GM18873 (cell line): ENCODE measurements around the gene FOXC2.

ENCODE experiments used
- ATAC-seq: cut with Tn5 transposase; IDR thresholded peaks from one replicate; pipeline ENCODE4 v1.9.1; 2021; ENCODE audit warnings: mild to moderate bottlenecking, moderate library complexity, moderate number of reproducible peaks; ENCODE audit not compliant: unreplicated experiment, low FRiP score

Gene FOXC2

GRCh38 chr16:86566601-86566965 lies at the start of gene FOXC2:
FOXC2 (plus strand) TSS chr16:86566829; CDS start chr16:86567336, 507 bp downstream.
- ATAC-seq = no peak

DNA sequence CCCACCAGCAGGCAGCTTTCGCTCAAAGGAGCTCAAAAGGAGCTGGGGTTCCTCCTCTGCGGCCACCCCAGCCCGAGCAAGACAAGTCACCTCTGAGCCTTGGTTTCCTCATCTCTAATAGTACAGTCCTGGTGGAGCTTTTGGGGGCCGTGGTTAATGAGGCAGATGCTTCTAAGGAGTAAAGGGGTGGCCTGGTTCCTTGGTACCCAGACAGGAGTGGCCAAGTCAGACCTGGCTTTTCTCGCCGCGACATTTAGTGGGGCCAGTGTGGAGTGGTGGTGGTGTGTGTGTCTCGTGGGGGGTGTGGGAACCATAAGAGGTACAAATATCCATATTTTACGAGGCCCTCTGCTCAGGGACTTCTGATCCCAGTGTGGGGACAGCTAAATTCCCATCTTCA lies 49.6 kb upstream of the FOXC2 start:
- no peak for ATAC-seq

- no peak for ATAC-seq
These were observed 48.9 kb upstream of the FOXC2 start for GRCh38 chr16:86517652-86518258.

DNA sequence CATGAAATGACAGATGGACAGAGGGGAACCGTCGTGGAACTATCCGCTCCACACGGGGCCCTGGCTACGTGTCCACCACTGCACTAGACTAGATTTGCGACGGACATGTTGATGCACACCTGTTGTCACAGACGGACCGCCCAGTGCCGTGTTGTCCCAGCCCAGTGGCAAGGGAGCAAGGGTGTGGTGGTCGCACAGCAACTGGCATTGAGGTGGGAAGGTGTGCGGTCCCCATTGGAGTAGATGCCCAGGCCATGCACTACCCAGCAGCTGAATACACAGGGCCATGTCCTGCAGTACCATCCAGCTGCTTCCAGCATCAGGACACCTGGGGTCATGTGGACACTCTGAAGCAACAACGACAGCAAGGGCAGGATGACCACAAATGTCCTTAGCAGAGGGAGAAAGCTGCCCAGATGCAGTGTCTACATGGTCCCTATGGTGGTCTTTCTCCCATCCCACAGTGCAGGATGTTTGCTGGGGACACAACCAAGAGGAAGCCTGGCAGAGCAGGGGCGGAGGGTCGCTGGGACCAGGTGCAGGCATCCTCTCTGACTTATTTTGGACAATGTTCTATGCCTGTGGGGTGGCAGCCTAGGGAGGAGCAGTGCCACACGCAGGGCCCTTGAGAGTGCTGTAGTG lies 47.5 kb upstream of the FOXC2 start:
- ATAC-seq = no peak

DNA sequence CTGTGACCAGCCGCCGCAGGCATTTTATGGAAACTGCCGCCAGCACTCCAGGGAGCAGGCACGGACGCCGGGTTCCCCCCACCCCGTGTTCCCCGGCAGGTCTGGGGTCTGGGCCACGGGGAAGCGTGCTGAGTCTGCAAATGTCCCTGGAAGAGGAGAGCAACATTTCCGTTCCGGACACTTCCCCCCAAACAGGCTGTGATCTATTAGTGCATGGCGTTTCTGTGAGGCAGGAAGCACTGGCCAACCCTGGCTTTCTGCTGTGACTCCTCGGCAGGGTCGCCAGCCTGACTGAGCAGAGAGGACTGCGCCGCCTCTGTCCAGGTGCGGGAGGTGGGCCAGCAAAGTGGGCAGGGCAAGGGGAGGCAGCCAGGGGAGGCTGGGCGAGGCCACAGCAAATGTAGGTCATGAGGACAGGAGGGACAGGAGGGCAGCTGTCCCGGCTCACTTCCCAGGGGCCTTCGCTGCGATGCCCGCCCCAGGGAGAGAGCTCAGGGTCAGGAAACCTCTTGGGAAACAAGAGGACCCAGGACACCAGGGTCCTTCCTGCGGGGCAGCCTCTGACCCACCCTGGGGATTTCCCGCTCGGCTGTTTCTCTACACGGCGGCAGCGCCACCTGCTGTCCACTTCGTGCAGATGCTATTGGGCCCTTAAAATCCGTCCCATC lies 46.8 kb upstream of the FOXC2 start:
- ATAC-seq = no peak

DNA sequence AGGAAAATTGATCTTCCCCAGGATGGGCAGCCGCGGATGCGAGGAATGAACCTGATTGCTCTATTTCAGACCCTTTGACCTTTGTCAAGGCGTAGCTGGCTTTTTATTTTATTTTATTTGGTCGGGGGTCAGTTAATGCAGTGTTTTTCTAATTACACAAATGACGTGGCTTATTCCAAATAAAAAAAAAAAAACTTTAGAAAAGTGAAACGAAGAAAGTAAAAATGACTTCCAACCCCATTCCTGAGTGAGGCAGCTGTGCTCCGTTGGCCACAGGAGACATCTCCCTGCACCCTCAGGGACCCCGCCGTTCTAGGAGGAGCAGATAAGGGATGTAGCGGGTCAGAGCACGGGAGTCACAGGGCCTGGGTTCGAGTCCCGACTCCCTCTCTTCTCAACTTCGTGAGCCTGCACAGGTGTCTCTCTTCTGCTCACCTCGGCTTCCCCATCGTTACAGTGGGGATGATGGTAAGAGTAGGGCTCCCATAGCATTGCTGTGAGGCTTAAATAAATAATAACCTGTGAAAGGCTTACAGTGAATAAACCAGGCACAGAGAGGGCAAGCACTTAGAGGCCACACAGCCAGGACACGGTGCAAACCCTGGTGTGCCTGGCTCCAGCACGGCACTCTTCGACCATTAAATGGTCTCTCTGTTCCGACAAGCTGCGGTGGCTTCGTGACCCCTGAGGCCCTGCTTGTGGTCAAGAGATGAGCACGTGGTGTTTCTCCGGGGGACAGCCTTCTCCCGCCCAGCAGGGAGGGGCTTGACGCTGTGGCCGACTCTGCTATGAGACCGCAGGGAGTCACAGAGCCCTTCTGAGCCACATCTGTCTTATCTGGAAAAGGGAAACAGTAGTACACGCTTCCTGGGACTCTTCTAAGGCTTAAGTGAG lies 46.1 kb upstream of the FOXC2 start:
- no peak for ATAC-seq

DNA sequence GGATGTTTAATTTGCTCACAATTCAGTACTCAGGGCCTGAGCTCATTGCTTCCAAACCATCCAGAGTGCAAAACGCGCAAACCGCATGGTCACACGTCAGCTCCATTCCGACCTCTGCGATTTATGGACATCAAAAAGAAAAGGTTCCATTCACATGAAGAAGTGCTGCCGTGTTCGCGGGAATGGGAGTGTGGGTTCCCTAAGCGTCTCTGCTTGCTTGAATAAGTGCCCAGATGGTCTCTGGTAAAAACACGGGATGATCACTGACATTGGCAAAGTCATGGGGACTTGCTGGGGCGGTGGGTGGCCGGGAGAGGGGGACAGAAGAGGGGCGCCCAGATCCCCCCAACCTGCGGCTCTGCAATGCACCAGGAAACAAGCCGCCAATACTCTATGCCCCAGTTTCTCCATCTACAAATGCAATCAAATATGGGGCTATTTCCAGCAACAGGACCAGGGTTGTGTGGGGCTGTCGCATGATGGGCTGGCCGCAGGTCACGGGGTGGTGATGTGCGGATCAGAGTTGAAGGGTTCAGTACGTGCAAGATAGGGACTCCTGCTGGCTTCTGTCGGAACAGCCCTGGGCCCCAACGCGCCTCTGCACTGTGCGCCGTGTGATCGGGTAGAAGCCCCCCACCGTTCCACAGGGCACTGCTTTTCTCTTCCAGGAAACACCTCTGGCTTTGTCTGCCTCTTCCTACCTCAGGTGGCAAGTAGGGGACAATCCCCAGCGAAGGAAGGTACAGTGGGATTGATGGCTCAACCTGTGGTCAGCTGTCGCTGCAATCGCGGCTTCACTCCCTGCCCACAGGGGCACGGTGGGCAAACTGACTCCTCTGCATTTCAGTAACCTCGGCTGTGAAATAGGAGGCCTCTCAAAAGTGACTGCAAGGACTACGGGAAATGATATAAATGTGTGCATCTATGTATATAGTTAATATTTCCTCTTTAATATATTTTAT lies 45.1 kb upstream of the FOXC2 start:
- ATAC-seq = no peak

GRCh38 chr16:86522634-86523033 lies 44.0 kb upstream of the FOXC2 start:
- ATAC-seq = no peak

GRCh38 chr16:86523166-86523740 lies 43.4 kb upstream of the FOXC2 start:
- ATAC-seq = no peak

DNA sequence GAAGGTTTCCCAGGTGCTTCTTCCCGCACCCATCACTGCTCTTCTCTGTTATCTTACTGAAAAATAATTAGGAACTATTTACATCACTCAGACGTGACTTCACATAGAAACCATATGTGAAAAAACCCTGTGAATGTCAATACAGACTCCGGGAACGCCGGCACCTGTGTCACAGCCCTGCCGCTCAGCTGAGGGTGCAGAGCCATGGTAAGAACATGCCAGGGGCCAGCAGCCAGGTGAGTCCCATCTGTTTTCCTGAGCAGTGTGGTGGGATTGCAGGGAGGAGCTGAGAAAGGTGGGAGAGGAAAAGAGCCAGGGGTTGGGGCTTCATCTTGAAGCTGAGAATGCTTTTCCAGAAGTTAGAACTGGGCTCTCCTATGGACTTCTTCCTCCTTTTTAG lies 42.6 kb upstream of the FOXC2 start:
- ATAC-seq = no peak

- ATAC-seq = no peak
These were observed 40.9 kb upstream of the FOXC2 start for GRCh38 chr16:86525696-86526095.

DNA sequence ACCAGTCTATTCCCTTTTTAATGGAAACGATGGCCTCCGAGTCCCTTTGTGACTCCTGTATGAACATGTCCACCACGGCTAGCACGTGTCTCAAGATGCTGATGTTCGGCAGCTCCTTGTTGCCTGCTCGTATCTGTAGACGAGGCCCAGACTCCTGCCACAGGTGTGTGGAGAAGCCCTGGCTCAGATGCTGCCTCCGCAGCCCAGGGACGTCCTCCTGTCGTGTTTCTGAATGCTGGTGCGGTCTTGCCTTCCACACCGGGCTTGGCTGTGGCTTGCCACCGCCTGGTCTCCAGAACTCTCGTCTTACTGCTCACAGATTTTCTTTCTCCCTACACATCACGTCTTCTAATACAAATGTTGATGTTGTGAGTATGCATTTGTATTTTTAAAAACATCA lies 39.3 kb upstream of the FOXC2 start:
- ATAC-seq = no peak

DNA sequence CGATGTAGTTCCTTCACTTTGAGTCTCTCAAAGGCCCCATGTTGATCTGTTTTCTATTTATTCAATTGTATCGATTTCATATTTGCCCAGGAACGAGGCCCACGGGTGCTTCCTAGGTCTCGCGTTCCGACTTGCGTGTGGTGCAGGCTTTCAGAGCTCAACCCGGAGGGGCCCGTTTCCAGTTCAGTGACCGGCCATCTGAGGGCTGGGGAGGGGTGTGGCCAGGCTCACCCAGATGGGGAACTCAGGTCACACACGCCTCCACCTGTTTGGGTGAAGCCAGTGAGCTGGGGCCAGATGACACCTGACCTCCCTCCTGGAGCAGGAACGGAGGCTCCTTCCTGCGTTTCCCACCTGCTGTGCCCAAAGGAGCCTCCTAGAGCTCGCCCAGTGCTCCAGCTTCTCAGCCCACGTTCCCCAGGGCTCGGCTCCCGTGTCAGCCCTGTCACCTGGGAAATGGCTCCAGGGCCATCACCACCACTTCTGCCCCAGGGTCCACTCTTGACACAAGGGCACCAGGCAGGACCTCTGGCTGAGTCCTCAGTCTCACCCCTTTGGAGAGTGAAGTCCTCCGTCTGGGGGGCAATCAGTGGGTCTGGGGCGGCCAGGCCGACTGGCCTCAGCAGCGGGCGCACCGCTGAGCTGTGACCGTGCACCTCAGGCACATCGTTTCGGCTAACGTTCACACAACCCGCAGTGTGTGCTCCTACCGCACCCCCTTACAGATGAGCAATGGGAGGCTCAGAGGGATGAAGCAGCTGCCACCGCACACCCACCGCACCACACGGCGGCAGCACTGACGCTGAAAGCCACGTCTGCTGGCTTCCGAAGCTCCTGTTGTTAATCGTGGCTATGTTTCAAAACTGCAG lies 38.3 kb upstream of the FOXC2 start:
- ATAC-seq = no peak

DNA sequence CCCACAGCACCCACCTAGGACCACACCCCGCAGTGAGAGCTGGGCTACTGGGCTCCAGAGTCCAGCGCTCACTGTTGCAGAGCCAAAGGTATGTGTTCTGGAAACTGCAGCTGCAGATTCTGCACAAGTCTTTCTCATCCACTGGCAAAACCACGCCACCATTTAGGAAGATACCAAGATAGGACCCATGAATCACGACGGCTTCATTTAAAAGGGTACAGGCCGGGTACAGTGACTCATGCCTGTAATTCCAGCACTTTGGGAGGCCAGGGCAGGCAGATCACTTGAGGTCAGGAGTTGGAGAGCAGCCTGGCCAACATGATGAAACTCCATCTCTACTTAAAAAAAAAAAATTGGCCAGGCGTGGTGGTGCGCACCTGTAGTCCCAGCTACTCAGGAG lies 37.5 kb upstream of the FOXC2 start:
- no peak for ATAC-seq

DNA sequence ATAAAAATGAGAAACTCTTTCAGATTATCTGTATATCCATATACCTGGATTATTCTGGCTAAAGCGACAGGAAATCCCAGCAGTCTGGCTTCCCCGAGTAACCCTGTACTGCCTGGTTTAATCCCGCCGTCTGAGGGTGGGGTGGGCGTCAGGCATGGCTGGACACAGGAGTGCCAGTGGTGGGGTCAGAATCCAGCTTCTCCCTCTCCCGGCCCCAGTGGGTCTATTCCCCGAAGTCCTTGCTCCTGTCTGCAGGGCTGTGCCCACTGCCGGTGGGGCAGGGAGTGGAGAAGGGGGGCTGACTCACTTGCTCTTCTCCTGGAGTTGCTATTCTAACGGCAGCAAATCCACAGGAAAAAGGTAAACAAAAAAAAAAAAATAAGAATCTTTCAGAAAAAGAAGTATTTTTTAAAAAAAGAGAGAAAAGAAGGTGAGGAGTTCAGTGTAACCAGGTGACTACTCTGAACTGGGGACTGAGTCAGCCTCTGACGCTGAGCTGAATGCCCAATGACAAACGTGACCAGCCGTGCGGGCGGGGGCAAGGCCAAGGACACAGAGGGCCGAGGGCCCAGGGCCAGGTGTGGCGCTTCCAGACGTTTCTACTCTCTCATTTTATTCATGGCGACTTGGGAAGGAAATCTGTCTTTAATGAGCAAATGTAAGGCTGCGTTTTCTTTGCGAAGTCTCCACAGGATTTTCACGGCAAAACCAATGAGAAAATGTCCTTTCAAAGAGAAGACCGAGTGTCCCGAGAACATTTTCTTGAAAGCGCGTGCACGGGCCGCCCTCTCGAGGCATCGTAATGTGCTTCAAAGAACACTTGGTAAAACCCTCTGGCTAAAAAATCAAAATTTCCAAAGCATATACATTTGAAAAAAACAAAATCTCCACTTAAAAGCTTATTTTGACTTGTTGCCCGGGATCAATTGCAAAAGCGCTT lies 36.1 kb upstream of the FOXC2 start:
- ATAC-seq = no peak

DNA sequence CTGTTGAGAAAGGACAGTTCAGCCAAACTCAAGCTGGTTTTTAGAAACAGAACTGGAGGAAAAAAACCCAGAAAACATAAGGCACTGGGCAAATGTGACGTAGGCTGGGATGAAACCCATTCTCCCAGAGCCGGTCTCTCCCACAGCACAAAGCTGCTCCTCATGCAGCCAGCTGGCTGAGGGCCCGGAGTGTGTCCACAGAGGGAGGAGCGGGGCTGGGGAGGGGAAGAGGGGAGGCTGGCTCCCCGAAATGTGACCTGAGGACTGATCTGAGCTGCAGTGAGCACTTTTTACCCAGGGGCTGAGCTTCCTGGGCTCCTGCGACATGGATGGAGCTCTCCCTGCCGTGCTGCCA lies 35.5 kb upstream of the FOXC2 start:
- no peak for ATAC-seq

DNA sequence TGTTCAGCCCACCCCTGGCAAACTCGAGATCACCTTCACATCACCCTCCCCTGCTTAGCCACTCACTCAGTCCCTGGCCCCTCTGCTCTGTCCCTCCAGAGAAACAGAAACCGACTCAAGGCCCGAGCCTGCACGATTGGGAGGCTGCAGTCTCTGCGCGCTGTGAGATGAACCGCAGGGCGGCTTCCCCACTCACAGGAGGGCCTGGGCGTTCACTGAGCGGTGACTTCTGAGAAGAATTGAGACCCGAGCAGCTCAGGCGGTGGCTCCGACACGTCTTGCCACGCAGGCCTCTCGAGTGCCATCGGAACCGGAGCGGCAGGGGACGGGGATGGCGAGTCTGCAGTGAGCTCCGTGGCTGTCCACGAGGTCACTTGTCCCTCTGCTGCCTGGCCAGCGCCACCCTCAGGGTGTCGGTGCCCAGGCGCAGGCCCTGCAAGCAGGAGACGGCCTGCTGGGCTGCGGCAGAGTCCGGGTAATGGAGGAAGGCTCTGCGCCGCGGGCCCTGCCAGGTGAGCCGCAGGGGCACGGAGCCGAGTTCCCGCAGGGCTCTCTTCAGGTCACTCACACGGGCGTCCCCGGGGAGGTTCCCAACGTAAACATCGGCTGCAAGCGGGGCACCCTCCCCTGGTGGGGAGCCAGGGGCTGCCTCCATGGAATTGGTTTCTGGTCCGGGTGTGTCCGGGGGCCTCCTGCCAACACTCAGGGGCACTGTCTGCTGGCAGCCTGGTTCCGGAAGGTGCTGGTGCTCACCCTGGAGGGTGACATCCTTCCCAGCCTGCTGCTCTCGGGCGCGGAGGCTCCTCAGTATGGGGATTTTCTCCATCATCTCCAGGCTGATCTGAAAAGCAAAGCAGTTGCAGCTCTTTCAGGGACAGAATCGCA lies 34.7 kb upstream of the FOXC2 start:
- ATAC-seq = no peak
